Measurements from ENCODE around the gene SAMHD1.

GRCh38 chr20:36866681-36867495 lies 84.6 kb downstream of the SAMHD1 start:
- TF ChIP-seq EP300 (IDR thresholded peaks at IDR 0.05) (no peak), POLR2A (IDR thresholded peaks at IDR 0.05; ENCODE audit: low read depth) (no peak), CTCF (IDR thresholded peaks at IDR 0.05) (no peak), POLR2AphosphoS5 (IDR thresholded peaks at IDR 0.05) (no peak)

Measured in esophagus muscularis mucosa (tissue), 4 donors.